Fibroblast of lung (primary cell): Measurements from ENCODE around the gene TMEM139. TPM values are rescaled to one million over a fixed set of nuclear protein-coding genes. Genes with fewer than 3 reads are reported as not detected.

Experiments
- DNase-seq, 2 donors: peaks; one replicate each; pipeline versions ENCODE4 v3.0.0 to v3.0.0-alpha.2; 2010; ENCODE audit warnings: low read depth in 2 of 2
- H2AFZ ChIP-seq: 2 replicates; pipeline ENCODE4 v1.5.1; 2012; ENCODE audit warnings: low read length, control low read depth, inconsistent platforms
- H3K27ac ChIP-seq: 2 replicates; pipeline ENCODE4 v1.5.1; 2011; ENCODE audit warnings: low read length, control low read depth; ENCODE audit not compliant: insufficient read depth
- H3K27me3 ChIP-seq: 2 replicates; pipeline ENCODE4 v1.5.1; 2011; ENCODE audit warnings: mild to moderate bottlenecking, low read length; ENCODE audit not compliant: control insufficient read depth, insufficient read depth
- H3K36me3 ChIP-seq: 2 replicates; pipeline ENCODE4 v1.5.1; 2011; ENCODE audit warnings: low read length; ENCODE audit not compliant: control insufficient read depth, insufficient read depth
- H3K4me1 ChIP-seq: 2 replicates; pipeline ENCODE4 v1.5.1; 2011; ENCODE audit warnings: low read length; ENCODE audit not compliant: control insufficient read depth, insufficient read depth; ENCODE audit errors: extremely low read depth
- H3K4me2 ChIP-seq: 2 replicates; pipeline ENCODE4 v1.5.1; 2011; ENCODE audit warnings: low read length, control low read depth; ENCODE audit not compliant: insufficient read depth; ENCODE audit errors: extremely low read depth
- H3K4me3 ChIP-seq, 4 experiments: fragments of 200-600 bp in 1 of 4; sonication (generic) in 1 of 4; replicated peaks in 1 of 4; 2 replicates each; pipeline ENCODE4 v1.5.1; 2011 to 2016; ENCODE audit warnings: low read length in 4 of 4, low read depth in 3 of 4, mild to moderate bottlenecking in 3 of 4, control low read depth in 2 of 4, inconsistent platforms in 1 of 4, mixed read lengths in 1 of 4; ENCODE audit not compliant: insufficient read depth in 1 of 4; ENCODE audit errors: control extremely low read depth in 1 of 4
- H3K79me2 ChIP-seq: 2 replicates; pipeline ENCODE4 v1.5.1; 2012; ENCODE audit warnings: mild to moderate bottlenecking, low read length, inconsistent platforms; ENCODE audit not compliant: control insufficient read depth, insufficient read depth
- H3K9ac ChIP-seq: 2 replicates; pipeline ENCODE4 v1.5.1; 2011; ENCODE audit warnings: mild to moderate bottlenecking, low read length, control low read depth; ENCODE audit not compliant: insufficient read depth
- H3K9me3 ChIP-seq: 2 replicates; pipeline ENCODE4 v1.5.1; 2012; ENCODE audit warnings: low read depth, low read length; ENCODE audit not compliant: control insufficient read depth, insufficient read depth
- H4K20me1 ChIP-seq: 2 replicates; pipeline ENCODE4 v1.5.1; 2011; ENCODE audit warnings: low read length; ENCODE audit not compliant: control insufficient read depth, insufficient read depth; ENCODE audit errors: extremely low read depth
- CTCF ChIP-seq, 2 donors: IDR thresholded peaks in 1 of 2; conservative IDR thresholded peaks in 1 of 2; 1 replicate in 1 of 2; 2 replicates in 1 of 2; pipeline ENCODE4 v1.5.1; 2011 to 2012; ENCODE audit warnings: low read length in 2 of 2, control low read depth in 1 of 2, inconsistent platforms in 1 of 2, low read depth in 1 of 2, mild to moderate bottlenecking in 1 of 2
- EZH2 ChIP-seq: IDR thresholded peaks from 2 replicates; pipeline ENCODE4 v1.5.1; 2012; ENCODE audit warnings: low read length, control low read depth, mild to moderate bottlenecking; ENCODE audit errors: missing control alignments
- polyA minus RNA-seq: library from RNA; depleted of rRNA, polyadenylated mRNA; stranded (reverse); fragments of >200 nt; gene quantifications from 2 replicates; pipeline ENCODE4 v1.2.3, GENCODE V29; 2011; ENCODE audit warnings: low replicate concordance
- polyA plus RNA-seq, 2 donors: library from polyadenylated mRNA; depleted of rRNA in 1 of 2; stranded (reverse) in 1 of 2; unstranded in 1 of 2; fragments of >200 nt; gene quantifications; 2 replicates each; pipeline ENCODE4 v1.2.1, GENCODE V29; 2011 to 2012; ENCODE audit warnings: missing spikeins in 1 of 2
- total RNA-seq: library from RNA; depleted of rRNA; stranded (reverse); fragments of >200 nt; gene quantifications from 2 replicates; pipeline ENCODE4 v1.2.1, GENCODE V29; 2014

The TMEM139 gene
- total RNA-seq = under 0.01 TPM in 1 of 2 replicates, not detected in the other
- polyA plus RNA-seq = not detected in 2 replicates
- 0.24 TPM in 1 of 2 replicates, not detected in the other for polyA plus RNA-seq (2012)
- polyA minus RNA-seq = not detected in 2 replicates

GRCh38 chr7:143284591-143285469, at the start of gene TMEM139:
TSS of gene TMEM139 (plus strand) at chr7:143284958. CDS start at chr7:143285958, 1,000 bp downstream.
- H2AFZ ChIP-seq = no peak within 1 kb of the TSS
- H3K9ac ChIP-seq = no peak within 1 kb of the TSS
- DNase-seq = no peak
- H3K4me3 ChIP-seq = no peak within 1 kb of the TSS
- no peak for TF ChIP-seq EZH2
- TF ChIP-seq CTCF (conservative IDR thresholded peaks at IDR 0.05 in 1 of 2, IDR thresholded peaks at IDR 0.05 in 1 of 2; ENCODE audit: low read depth in 1 of 2, low read length in 2 of 2) = no peak
- no peak within 1 kb of the TSS for H3K27ac ChIP-seq
- H3K4me2 ChIP-seq = no peak within 1 kb of the TSS
- H3K36me3 ChIP-seq = no peaks in the 10 kb centered on the region
- H3K79me2 ChIP-seq = peaks cover 13% of the 10 kb centered on the region
- no peaks in the 10 kb centered on the region for H3K27me3 ChIP-seq
- no peaks in the 10 kb centered on the region for H3K9me3 ChIP-seq
- peaks cover 6% of the 10 kb centered on the region for H3K4me1 ChIP-seq
- no peaks in the 10 kb centered on the region for H4K20me1 ChIP-seq

GRCh38 chr7:143235561-143235960, 49.2 kb upstream of the TMEM139 start:
- no peak overlapping the region for H3K4me3 ChIP-seq
- no peaks in the 10 kb centered on the region for H4K20me1 ChIP-seq
- H3K4me2 ChIP-seq = no peak overlapping the region
- no peaks in the 10 kb centered on the region for H3K4me1 ChIP-seq
- no peak for DNase-seq
- no peak overlapping the region for H2AFZ ChIP-seq
- no peak overlapping the region for H3K9ac ChIP-seq
- H3K9me3 ChIP-seq = no peaks in the 10 kb centered on the region
- H3K27ac ChIP-seq = no peak overlapping the region
- H3K36me3 ChIP-seq = no peaks in the 10 kb centered on the region
- H3K79me2 ChIP-seq = no peaks in the 10 kb centered on the region
- TF ChIP-seq CTCF (conservative IDR thresholded peaks at IDR 0.05 in 1 of 2, IDR thresholded peaks at IDR 0.05 in 1 of 2; ENCODE audit: low read depth in 1 of 2, low read length in 2 of 2) = no peak
- no peak for TF ChIP-seq EZH2
- no peaks in the 10 kb centered on the region for H3K27me3 ChIP-seq

DNA sequence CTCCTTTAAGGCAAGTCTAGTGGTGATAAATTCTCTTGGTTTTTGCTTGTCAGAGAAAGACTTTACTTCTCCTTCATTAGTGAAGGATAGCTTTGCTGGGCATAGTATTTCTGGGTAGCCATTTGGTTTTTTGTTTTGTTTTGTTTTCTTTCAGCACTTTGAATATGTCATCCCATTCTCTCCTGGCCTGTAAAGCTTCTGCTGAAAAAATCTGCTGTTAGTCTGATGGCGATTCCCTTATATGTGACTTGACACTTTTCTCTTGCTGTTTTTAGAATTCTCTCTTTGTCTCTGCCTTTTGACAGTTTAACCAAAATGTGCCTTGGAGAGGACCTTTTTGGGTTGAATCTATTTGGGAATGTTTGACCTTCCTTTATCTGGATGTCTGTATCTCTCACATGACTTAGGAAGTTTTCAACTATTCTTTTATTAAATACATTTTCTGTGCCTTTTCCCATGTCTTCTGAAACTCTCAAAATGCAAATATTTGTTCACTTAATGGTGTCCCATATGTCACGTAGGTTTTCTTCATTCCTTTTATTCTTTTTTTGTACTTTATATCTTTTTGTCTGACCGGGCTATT, 48.3 kb upstream of the TMEM139 start:
- H3K9ac ChIP-seq = no peak overlapping the region
- no peak for DNase-seq
- no peak overlapping the region for H2AFZ ChIP-seq
- H3K9me3 ChIP-seq = no peaks in the 10 kb centered on the region
- H3K79me2 ChIP-seq = no peaks in the 10 kb centered on the region
- H3K27ac ChIP-seq = no peak overlapping the region
- no peak overlapping the region for H3K4me3 ChIP-seq
- no peaks in the 10 kb centered on the region for H3K27me3 ChIP-seq
- no peaks in the 10 kb centered on the region for H4K20me1 ChIP-seq
- H3K4me1 ChIP-seq = no peaks in the 10 kb centered on the region
- no peak overlapping the region for H3K4me2 ChIP-seq
- TF ChIP-seq EZH2 (no peak), CTCF (conservative IDR thresholded peaks at IDR 0.05 in 1 of 2, IDR thresholded peaks at IDR 0.05 in 1 of 2; ENCODE audit: low read depth in 1 of 2, low read length in 2 of 2) (no peak)
- H3K36me3 ChIP-seq = no peaks in the 10 kb centered on the region
